NCI-H128 (cell line): ENCODE results near the gene NETO1.

ENCODE experiments used
- DNase-seq: peaks from one replicate; lab custom pipeline; 2025; ENCODE audit not compliant: unreplicated experiment; lab: John Stamatoyannopoulos, UW

NETO1 gene

GRCh38 chr18:72727776-72728175 is 140.0 kb downstream of the NETO1 start:
- DNase-seq: no peak

GRCh38 chr18:72727038-72727655 is 140.6 kb downstream of the NETO1 start:
- DNase-seq: no peak

- no peak for DNase-seq
Measured at GRCh38 chr18:72726201-72726600, 141.6 kb downstream of the NETO1 start.

DNA sequence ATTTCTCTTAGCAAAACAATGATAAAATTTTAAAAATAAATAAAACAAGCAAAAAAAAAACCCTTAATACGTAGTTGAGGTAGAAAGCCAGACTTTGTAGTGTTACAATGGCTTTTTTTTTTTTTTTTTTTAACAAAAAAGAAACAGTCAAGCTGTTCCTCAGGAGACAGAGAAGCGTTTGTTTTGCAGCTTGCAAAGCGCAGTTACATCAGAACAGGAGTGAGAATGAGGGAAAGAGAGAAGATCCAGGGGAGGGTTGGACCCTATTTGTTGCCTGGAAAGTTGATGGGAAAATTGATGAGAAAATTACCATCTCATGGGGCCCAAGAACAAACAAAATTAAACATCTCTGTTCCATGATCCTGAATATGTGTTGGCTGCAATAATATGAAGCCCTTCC is 146.5 kb downstream of the NETO1 start:
- no peak for DNase-seq

GRCh38 chr18:72720116-72720515 is 147.7 kb downstream of the NETO1 start:
- no peak for DNase-seq

- DNase-seq: no peak
Measured at GRCh38 chr18:72704202-72704601, 163.6 kb downstream of the NETO1 start.

- DNase-seq: no peak
Measured at GRCh38 chr18:72700961-72701710, 166.7 kb downstream of the NETO1 start.

- no peak for DNase-seq
Measured at GRCh38 chr18:72697706-72698105, 170.1 kb downstream of the NETO1 start.

DNA sequence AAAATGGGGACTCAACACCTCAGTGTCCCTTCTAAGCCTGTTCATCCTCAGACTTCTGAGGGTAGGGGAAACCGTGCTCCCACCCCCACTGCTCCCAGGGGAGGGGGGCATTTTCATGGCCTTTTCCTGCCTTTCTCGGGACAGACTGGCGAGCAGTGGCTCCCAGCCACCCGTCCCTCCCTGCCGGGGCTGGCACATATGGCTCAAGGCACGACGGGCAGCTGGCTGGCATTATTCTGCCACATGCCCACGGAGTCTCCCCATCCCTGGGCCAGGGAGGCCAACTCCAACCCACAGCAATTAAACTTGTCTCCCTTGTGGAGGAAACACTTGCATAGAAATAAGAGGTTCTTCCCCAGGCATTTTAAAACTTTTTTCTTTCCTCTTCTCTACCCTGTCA is 175.2 kb downstream of the NETO1 start:
- no peak for DNase-seq
